NK-92 (cell line): ENCODE measurements around the gene SLC39A1.
A peak's percentile ranks its signal among the peaks of the same experiment; 100 is the strongest.

Experiments
- DNase-seq: peaks from one replicate; lab custom pipeline; 2025; ENCODE audit not compliant: unreplicated experiment; lab: John Stamatoyannopoulos, UW

SLC39A1 gene

GRCh38 chr1:153977250-153978240, 14.2 kb upstream of the SLC39A1 start, which contains the start of gene JTB:
Gene JTB (minus strand): TSS chr1:153977674. CDS start chr1:153977252, 422 bp downstream.
- DNase-seq, result peak; percentile 21

DNA sequence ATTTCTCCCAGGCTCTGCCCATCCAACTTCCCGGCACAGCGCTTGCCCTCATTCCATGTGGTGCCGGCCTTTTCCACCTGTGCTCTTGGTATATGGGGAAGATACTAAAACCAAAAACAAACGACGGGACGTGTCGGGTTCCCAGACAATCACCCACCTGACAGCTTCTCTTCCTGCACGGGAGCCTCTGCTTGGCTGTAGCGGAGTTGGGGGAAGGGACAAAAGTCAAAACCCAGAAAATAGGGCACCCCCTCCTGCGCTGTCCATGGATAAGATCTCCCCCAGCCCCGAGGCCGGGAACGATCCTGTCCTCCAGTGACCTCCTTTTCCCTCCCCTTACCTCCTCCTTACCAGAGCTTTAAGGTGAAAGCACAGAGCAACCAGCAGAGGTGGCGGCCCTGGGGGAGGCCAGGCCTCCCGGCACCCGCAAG, 13.5 kb upstream of the SLC39A1 start:
- no peak for DNase-seq

DNA sequence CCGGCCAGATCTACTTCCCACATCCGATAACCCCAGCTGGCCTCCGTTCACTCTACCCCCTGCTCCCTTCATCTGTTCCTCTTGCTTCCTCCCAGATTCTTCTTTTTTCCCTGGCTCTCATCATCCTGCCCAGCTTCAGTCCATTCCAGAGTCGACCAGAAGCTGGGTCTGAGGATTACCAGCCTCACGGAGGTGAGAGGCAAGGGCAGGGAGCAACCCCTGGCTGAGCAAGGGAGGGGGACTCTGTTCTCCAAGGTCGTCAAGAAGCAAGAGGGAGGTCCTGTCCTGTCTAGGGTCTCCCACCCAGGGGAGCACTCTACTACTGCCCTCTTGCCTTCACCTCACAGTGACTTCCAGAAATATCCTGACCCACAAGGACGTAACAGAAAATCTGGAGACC, 10.2 kb upstream of the SLC39A1 start:
- no peak for DNase-seq

- no peak for DNase-seq
These were observed 9.7 kb upstream of the SLC39A1 start for GRCh38 chr1:153973071-153973470.

GRCh38 chr1:153970346-153970745, 7.0 kb upstream of the SLC39A1 start:
- no peak for DNase-seq

- no peak for DNase-seq
These were observed 5.6 kb upstream of the SLC39A1 start for GRCh38 chr1:153968972-153969371.

- DNase-seq, result no peak
These were observed 5.1 kb upstream of the SLC39A1 start for GRCh38 chr1:153968408-153968807.

GRCh38 chr1:153968000-153968363, 4.6 kb upstream of the SLC39A1 start:
- no peak for DNase-seq

GRCh38 chr1:153967107-153967999, 4.0 kb upstream of the SLC39A1 start, which contains the start of gene CREB3L4:
Gene CREB3L4 (plus strand): TSS chr1:153967902. CDS start chr1:153968526, 624 bp downstream.
- DNase-seq, result peak; percentile 27

DNA sequence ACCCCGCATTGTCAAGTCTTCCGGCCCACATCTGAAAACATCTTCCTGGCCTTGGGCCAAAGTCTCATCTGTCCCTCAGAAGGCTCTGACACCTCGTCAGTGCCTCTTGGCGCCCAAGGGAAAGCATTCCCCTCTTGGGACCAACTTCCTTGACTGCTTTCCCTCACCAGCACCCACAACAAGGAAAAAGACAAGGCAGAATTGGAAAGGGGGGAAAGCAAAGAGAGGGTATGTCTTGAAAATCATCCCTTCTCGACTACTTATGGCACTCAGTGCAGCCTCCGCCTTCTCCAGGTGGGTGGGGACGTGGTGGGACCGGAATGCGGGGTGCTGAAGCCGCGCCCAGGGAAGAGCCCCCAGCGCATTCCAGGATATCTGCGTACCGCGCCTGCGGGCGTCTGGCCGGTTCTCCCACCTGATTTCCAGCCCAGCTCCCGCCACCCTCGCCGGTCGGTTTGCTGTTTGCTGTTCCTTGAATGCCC, 554 bp upstream of the SLC39A1 start:
- no peak for DNase-seq

- no peak for DNase-seq
These were observed 978 bp downstream of the SLC39A1 start for GRCh38 chr1:153962088-153963029.

DNA sequence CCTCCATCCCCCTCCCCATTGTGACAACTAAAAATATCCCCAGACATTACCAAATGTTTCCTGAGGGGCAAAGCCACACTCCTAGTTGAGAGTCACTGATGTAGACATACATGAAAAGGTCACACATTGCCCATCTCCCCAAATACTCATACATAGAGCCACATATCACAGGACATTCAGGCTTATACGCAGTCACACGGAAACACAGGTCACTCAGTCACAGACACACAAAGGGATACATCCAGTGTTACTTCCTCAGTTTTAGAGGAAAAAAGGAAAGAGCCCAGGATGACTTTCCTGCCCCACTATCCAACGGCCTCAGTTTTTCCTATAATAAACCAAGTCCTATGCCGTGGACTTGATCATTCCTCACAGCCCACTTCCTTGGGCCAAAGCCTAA, 1.9 kb downstream of the SLC39A1 start:
- no peak for DNase-seq

DNA sequence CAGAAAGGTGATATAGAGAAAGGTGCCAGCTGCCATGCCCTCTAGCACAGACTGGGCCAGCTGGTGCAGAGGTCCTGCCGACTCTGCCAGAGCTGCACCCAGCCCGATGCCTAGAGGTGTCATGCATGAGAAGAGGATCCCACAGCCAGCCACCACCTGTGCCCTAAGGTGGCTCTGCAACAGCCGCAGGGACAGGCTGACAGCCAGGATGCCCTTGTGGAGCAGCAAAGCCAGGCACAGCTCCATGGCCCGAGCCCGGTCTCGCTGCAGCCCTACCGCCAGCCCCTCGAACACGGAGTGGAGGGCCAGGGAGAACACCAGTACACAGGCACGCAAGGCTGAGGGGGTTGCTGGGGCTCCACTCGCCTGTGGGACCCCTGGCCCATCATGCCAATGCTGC, 3.1 kb downstream of the SLC39A1 start:
- no peak for DNase-seq

GRCh38 chr1:153959454-153959853, 3.9 kb downstream of the SLC39A1 start:
- DNase-seq, result no peak

DNA sequence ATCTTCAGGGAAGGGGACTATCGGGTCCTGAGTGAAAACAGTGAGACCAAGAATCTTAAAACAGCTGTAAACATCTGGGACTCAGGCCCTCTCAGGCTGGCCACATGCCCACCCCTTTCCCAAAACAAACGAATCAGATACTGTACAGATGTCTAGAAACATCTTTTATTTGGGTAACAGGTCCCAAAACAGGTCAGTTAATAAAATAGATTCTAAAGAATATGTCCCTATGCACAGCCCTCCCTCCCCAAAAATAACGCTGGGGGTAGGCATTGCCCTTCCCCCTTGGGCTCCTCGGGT, 4.4 kb downstream of the SLC39A1 start:
- DNase-seq, result no peak

DNA sequence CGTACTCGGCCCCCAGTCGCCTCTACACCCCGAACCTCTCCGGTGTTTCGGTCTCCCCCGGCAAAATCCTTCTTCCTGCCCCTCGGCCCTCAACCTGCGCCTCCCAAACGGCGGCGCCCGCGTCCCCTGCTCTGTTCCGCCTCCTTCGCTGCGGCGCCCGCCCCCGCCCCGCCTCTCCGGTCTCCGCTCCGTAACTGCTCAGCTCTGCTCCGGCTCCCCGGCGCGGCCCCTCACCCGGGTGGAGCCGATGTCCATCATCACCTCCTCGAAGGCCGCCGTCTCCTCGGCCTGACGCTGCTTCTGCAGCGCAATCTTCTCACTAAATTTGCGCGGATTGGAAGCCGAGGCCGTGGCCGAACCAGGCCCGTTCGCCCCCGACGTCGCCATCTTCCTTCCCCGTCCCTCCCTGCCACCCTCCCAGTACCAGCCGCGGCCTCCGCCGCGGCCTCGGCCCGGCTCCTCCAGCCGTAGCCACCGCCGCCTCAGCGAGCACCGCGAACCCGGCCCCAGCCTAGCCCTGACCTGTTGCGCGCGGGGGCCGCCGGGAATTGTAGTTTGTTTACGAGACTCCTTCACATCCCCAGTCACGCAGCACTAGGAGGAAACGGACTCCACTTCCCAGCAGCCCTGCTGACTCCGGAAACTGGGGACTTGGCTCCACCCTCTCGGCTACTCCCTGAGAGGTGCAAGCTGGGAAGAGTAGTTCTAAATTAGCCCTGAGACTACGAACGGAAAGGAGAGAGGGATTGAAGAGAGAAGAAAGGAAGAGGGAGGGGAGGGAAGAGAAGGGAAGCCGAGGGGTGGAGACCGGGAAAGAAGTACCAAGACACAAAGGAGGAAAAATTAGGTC, 5.0 kb downstream of the SLC39A1 start, which contains the start of gene CRTC2:
CRTC2 (minus strand) TSS at position 502 of the 850 bp plus-strand sequence; CDS start at position 387, 115 bp downstream.
- DNase-seq, result peak; percentile 74

DNA sequence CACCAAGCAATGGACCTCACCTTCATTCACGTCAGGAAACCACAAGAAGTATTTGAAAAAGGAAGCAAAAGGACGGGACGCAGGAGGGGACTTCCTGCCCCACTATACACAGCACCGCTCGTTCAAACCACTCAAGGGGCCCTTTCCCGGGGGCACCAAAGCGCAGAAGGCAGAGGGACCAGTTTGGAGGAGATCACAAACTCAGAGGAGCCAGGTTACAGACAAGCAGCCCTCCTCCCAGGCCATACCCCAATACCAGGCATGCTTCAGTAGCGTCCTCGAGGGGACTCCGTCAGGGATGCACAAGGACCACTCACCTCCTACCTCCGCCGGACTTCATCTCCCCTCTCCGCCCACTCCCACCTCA, 5.6 kb downstream of the SLC39A1 start:
- DNase-seq, result no peak

DNA sequence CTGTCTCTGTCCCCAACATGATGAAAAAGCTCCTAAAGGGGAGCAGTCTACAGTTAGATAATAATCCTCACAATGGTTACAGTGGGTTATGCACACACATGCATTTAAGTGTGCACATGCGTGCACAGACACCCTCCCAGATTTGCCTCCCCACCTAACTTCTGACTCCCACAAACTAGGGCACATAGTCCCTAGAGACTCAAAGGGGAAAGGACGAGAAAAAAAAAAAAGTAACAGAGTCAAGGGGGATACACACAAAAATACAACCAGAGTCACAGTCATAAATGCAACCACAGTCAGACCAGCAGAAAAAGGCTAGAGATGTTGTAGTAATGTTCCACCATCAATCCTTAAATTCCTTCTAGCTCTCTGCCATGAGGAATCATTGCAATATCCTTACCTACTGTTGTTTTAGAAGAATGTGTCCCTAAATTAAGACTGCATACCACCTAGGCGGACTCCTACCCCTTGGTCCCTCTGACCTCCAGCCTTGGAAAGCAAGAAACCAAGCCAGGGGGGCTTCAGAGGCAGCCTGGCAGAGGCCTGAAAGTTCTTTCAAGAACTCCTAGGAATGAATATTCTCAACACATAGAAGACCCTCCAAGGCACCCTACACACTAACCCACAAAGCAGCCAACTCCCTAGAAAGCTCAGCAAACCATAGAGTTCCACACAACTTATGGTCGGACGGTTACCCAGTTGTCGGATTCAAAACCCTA, 6.2 kb downstream of the SLC39A1 start:
- no peak for DNase-seq

- DNase-seq, result no peak
These were observed 8.5 kb downstream of the SLC39A1 start for GRCh38 chr1:153954826-153955225.
